GM18511 (cell line): Measurements from ENCODE around the gene ACSM5.
"Not testable (repeated sequence)": the region's sequence is repeated elsewhere in the genome, so short reads cannot be mapped to it uniquely, and the experiment has no call there.

Experiments
- ATAC-seq: cut with Tn5 transposase; IDR thresholded peaks from one replicate; pipeline ENCODE4 v1.9.1; 2021; ENCODE audit warnings: mild to moderate bottlenecking, moderate library complexity; ENCODE audit not compliant: unreplicated experiment

The ACSM5 gene

GRCh38 chr16:20446652-20447393 lies 37.5 kb downstream of the ACSM5 start:
- not testable (repeated sequence) for ATAC-seq

DNA sequence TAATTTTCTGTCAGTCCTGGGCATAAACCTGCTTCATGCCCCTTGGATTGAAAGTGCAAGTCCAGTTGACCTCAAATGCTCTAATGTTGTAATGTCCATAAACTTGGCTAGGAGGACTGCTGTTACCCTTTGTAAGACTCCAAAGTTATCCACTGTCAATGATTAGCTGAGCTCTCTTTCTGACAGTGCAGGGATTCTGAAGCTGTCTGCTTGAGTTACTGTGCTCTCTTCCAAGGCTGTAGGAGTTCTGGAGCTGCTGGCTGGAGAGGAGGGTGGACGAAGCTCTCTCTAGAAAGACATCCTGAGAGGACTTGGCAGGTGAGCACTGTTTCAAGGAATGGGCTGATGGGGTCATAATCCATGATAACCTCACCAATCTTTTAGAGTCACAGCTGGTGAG lies 42.0 kb downstream of the ACSM5 start, which contains the start of gene ACSM2A:
TSS of gene ACSM2A (plus strand) at position 158 of the 400 bp plus-strand sequence. CDS start 8,594 bp downstream, outside the sequence.
- not testable (repeated sequence) for ATAC-seq

GRCh38 chr16:20453633-20454032 lies 44.3 kb downstream of the ACSM5 start:
- not testable (repeated sequence) for ATAC-seq

DNA sequence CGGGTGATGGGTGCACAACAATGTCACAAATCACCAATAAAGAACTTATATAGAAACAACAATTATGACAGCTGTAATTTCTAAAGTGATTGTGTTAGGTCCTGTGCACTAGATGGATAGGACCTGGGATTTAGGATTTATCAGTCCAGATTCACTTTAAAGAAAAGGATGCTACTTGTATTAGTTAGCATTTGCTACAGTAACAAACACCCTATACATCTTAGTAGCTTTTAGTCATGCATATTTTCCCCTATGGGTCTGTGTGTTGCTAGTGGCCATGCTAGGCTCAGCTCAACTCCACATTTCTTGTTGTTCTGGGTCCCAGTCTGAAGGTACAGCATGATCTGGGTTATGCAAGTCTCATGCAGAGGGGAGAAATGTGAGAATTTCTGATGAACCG lies 49.9 kb downstream of the ACSM5 start:
- not testable (repeated sequence) for ATAC-seq

DNA sequence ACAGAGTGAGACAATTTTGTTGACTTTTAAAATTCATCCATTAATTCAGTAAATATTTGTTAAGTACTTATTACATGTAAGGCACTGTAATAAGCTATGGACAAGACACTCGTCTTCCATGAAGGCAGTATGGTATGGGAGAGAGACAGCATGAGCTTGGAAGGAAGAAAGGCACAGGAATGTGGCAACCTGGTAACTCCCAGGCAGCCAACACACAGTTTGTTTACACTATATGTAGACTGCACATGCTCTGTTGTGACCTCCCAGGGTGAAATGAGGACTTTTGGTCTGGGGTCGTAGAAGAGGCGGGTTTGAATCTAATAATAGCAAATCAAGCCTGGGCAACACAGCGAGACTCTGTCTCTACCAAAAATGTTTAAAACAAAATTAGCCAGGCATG lies 51.0 kb downstream of the ACSM5 start:
- not testable (repeated sequence) for ATAC-seq

- not testable (repeated sequence) for ATAC-seq
Measured at GRCh38 chr16:20468954-20469353, 59.6 kb downstream of the ACSM5 start.

- not testable (repeated sequence) for ATAC-seq
Measured at GRCh38 chr16:20469930-20470329, 60.6 kb downstream of the ACSM5 start.

DNA sequence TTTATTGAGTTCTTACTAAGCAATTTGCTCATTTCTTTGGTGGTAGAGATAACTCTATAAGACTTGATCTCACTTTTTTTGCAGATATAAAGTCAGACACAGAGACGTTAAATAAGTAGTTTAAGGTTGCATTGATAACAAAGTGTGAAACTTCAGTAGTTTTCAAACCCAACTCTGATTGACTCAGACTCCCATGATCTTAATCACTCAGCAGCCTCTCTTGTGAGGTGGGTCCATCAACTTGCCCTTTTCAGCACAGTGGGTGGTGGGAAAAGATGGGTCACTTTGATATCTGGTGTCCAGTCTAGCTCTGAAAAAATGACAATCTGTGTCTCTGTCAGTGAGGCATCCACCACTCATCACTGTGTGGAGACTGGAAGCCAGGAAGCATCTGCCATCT lies 61.4 kb downstream of the ACSM5 start:
- ATAC-seq, result not testable (repeated sequence)

DNA sequence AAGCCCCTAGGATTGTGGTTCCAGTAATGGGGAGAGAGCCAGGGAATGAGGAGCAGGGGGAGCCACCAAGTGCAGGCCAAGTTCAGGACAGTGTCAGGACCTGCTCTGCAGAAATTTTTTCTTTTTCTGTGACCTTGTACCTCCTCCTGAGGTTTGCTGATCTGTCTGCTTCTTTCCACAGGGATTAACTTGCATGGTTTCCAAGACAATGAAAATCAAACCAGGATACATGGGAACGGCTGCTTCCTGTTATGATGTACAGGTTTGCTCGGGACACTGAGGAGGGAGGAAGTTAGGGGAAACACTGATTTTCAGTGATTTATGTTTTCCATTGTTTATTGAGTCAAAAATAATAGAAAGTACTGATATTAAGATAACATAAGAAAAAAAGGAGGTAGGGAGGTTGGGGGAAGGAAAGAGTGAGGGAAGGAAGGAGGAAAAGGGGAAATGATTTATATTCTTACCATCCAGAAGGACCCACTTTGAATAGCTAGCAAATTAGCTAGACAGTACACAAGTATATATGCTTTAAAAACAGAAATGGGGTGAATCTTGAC lies 67.9 kb downstream of the ACSM5 start:
- not testable (repeated sequence) for ATAC-seq

DNA sequence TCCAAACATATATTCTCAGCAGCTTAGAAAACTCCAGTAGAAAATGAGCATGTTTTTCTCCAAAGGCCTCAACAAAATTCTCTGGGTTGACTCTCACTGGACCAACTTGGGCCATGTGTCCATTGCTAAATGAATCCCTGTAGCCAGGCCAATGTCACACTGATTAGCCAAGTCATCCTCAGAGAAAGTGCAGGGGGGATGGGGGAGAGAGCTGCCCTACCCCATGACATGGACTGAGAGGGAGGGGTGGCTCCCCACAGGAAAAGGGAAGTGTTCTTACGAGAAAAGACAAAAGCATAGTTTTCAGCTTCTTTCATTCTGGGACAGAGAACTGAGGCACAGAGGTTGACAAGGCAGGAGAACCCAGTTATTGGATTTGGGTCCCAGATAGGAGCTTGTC lies 74.7 kb downstream of the ACSM5 start:
- not testable (repeated sequence) for ATAC-seq

DNA sequence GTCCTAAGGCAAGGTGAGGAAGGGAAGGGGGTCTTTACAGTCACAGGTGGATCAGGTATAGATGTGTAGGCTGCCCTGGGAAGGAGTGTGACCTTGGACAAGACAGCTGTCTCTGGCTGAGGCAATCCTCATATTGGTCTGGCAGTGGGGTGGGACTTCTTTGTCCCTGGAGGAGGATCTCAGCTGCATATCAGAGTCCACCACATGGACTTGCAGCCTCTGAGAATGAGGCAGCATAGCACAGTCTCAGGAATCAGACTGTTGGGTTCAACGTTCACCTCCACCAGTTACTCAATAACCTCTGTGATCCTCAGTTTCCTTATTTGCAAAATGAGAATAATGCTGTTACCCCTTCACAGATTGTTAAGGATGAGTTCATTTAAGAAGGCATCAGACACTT lies 75.4 kb downstream of the ACSM5 start:
- no peak for ATAC-seq

- no peak for ATAC-seq
Measured at GRCh38 chr16:20485408-20485807, 76.1 kb downstream of the ACSM5 start.
